PFSK-1 (cell line): ENCODE measurements around the gene OR9G1.

Source experiments
- POLR2AphosphoS5 ChIP-seq: IDR thresholded peaks from 2 replicates; pipeline ENCODE4 v1.6.1; 2012; ENCODE audit warnings: low read depth, mild to moderate bottlenecking, control low read depth, low read length, moderate library complexity
- SIN3A ChIP-seq: IDR thresholded peaks from 2 replicates; pipeline ENCODE4 v1.6.1; 2012; ENCODE audit warnings: mild to moderate bottlenecking, low read length, moderate library complexity, borderline replicate concordance; ENCODE audit not compliant: insufficient read depth

GRCh38 chr11:56748597-56748996 lies 49.7 kb downstream of the OR9G1 start, which contains the start of gene OR9G4:
- TF ChIP-seq POLR2AphosphoS5 (no peak), SIN3A (no peak)
